Measurements from ENCODE around the gene NEURL1. TPM values are rescaled to one million over a fixed set of nuclear protein-coding genes. Genes with fewer than 3 reads are reported as not detected.
"Not testable (repeated sequence)": the region's sequence is repeated elsewhere in the genome, so short reads cannot be mapped to it uniquely, and the experiment has no call there.

NEURL1 gene
- total RNA-seq, 1 experiment from 2014 or later, result 0.72 TPM

- DNase-seq (ENCODE audit: low spot score), result no peak
Measured at GRCh38 chr10:103622935-103623574, 129.6 kb downstream of the NEURL1 start.

GRCh38 chr10:103626178-103626577 is 132.7 kb downstream of the NEURL1 start:
- no peak for DNase-seq (ENCODE audit: low spot score)

- no peak for DNase-seq (ENCODE audit: low spot score)
Measured at GRCh38 chr10:103627111-103627892, 133.8 kb downstream of the NEURL1 start.

- no peak for DNase-seq (ENCODE audit: low spot score)
Measured at GRCh38 chr10:103627893-103628292, 134.4 kb downstream of the NEURL1 start.

- DNase-seq (ENCODE audit: low spot score), result no peak
Measured at GRCh38 chr10:103629581-103629980, 136.1 kb downstream of the NEURL1 start.

GRCh38 chr10:103630156-103630555 is 136.7 kb downstream of the NEURL1 start:
- no peak for DNase-seq (ENCODE audit: low spot score)

GRCh38 chr10:103632247-103632642 is 138.7 kb downstream of the NEURL1 start:
- DNase-seq (ENCODE audit: low spot score), result no peak

- not testable (repeated sequence) for DNase-seq (ENCODE audit: low spot score)
Measured at GRCh38 chr10:103632871-103633270, 139.4 kb downstream of the NEURL1 start.

GRCh38 chr10:103633846-103634245 is 140.3 kb downstream of the NEURL1 start:
- DNase-seq (ENCODE audit: low spot score), result no peak

GRCh38 chr10:103635580-103635979 is 142.1 kb downstream of the NEURL1 start:
- DNase-seq (ENCODE audit: low spot score), result no peak

- no peak for DNase-seq (ENCODE audit: low spot score)
Measured at GRCh38 chr10:103636492-103636891, 143.0 kb downstream of the NEURL1 start.

- DNase-seq (ENCODE audit: low spot score), result no peak
Measured at GRCh38 chr10:103637011-103637410, 143.5 kb downstream of the NEURL1 start.

GRCh38 chr10:103637927-103638557 is 144.5 kb downstream of the NEURL1 start:
- DNase-seq (ENCODE audit: low spot score), result no peak

- DNase-seq (ENCODE audit: low spot score), result no peak
Measured at GRCh38 chr10:103638948-103639347, 145.4 kb downstream of the NEURL1 start.

GRCh38 chr10:103640436-103641181 is 147.1 kb downstream of the NEURL1 start:
- DNase-seq (ENCODE audit: low spot score), result no peak

- no peak for DNase-seq (ENCODE audit: low spot score)
Measured at GRCh38 chr10:103641326-103641725, 147.8 kb downstream of the NEURL1 start.

Other genes starting within 250 kb of the NEURL1 start
- 0.08 TPM in 1 of 2 replicates, not detected in the other for gene RPEL1, start 247.8 kb upstream of the NEURL1 start, total RNA-seq (2014; rRNA removed; shearing (Covaris generic))
- not detected in 2 replicates for gene INA, start 216.6 kb upstream of the NEURL1 start, total RNA-seq (2014; rRNA removed; shearing (Covaris generic))
- 12.0 and 14.9 TPM in 2 replicates for gene PCGF6, start 142.6 kb upstream of the NEURL1 start, total RNA-seq (2014; rRNA removed; shearing (Covaris generic))
- gene TAF5, start 125.7 kb upstream of the NEURL1 start, total RNA-seq (2014; rRNA removed; shearing (Covaris generic)), result 6.4 and 6.9 TPM in 2 replicates
- 502 and 681 TPM in 2 replicates for gene ATP5MK, start 97.2 kb upstream of the NEURL1 start, total RNA-seq (2014; rRNA removed; shearing (Covaris generic))
- gene PDCD11, start 97.1 kb upstream of the NEURL1 start, total RNA-seq (2014; rRNA removed; shearing (Covaris generic)), result 15.9 and 20.0 TPM in 2 replicates
- gene CALHM2, start 41.3 kb upstream of the NEURL1 start, total RNA-seq (2014; rRNA removed; shearing (Covaris generic)), result 0.43 and 0.97 TPM in 2 replicates
- not detected in 2 replicates for gene CALHM1, start 34.8 kb upstream of the NEURL1 start, total RNA-seq (2014; rRNA removed; shearing (Covaris generic))
- gene CALHM3, start 14.5 kb upstream of the NEURL1 start, total RNA-seq (2014; rRNA removed; shearing (Covaris generic)), result 0.23 TPM in 1 of 2 replicates, not detected in the other